AG10803 (cell line): Measurements from ENCODE around the gene TANK.
"Not testable (repeated sequence)": the region's sequence is repeated elsewhere in the genome, so short reads cannot be mapped to it uniquely, and the experiment has no call there.

Source experiments
- DNase-seq: peaks from one replicate; pipeline ENCODE4 v3.0.0; 2010; ENCODE audit warnings: low read depth
- H3K4me3 ChIP-seq: 2 replicates; pipeline ENCODE4 v1.5.1; 2011; ENCODE audit warnings: mild to moderate bottlenecking, low read length, control low read depth
- CTCF ChIP-seq: conservative IDR thresholded peaks from 2 replicates; pipeline ENCODE4 v1.5.1; 2011; ENCODE audit warnings: mild to moderate bottlenecking, low read length, control low read depth, inconsistent platforms

The TANK gene

DNA sequence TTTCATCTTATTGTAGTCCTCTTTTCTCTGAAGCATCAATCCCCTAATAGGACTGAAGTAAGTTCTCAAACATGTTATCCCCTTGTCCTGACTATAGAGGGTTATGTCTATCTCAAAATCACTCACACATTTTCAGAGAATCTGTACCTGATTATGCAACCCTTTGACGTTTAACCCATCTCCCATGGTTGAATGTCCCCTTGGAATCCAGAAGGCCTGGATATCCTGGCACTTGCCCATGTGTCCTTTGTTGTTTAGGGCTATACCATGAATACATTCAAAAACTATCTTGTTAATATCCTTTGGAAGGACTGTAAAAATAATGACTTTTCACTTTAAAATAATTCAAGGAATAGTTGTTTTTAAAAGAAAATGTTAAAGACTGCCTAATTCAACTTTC lies 81.7 kb downstream of the TANK start:
- no peak for DNase-seq
- no peak for TF ChIP-seq CTCF

GRCh38 chr2:161243312-161243711 lies 83.1 kb downstream of the TANK start:
- no peak for TF ChIP-seq CTCF
- DNase-seq, result no peak
- H3K4me3 ChIP-seq, result no peak overlapping the region

More for the DNA sequence above, 81.7 kb downstream of the TANK start:
- no peak overlapping the region for H3K4me3 ChIP-seq

DNA sequence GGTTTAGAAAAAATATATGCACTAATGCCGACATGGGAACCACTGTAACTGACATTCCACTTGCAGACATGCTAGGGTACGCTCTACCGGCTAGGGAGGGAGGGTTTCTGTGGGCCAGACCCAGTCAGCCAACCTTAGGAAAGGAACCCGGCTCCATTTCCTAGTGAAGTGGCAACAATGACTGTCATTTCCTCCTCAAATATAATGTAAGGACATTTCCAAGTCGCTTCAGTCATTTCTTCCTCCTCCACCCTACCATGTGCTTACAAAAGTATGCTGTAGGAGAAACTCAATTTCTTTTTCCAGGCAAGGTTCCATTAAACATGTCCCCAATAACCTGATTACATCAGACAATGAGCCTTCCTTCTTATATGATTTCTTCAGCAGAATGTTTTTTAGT lies 83.7 kb downstream of the TANK start:
- no peak overlapping the region for H3K4me3 ChIP-seq
- TF ChIP-seq CTCF, result no peak
- no peak for DNase-seq

DNA sequence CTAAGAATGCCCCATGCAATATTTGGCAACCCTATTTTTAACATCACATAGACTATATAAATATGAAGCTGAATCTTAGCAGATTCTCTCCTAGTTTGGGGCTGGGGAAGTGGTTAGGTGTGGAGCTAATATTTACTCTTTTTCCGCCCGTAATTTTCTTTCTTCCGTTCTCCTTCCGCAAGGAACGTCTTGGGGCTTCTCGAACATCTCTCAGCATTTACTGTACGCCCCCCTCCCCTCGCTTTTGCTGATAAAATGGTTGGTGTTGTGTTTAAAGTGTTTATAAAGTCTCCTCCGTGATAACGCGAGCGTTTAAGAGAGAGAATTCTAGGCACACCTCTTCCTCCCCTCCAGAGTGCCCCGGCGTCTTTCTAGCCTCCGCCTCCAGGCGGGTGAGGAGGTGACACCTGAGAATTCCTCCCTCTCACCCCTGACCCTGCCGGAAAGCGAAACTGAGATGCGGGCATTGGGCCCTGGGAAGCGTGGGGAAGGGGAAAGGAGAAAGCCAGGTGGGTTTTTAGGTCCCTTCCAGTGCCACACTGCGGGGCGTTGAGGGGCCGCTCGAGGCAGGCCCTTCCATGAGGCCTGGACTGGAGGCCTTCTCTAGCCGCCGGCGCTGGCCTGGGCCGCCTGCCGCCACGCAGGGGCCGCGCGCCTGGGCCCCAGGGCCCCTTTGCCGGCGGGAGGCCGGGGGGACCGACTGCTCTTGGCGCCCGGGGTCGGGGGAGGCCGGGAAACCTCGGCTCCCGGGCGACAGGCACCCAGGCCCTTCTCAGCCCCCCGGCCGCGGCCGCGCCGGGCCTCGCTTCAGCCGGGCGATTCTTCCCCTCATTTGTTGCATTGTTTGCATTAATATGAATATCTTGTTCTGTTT lies 84.4 kb downstream of the TANK start:
- H3K4me3 ChIP-seq, DNase-seq: not testable (repeated sequence)

DNA sequence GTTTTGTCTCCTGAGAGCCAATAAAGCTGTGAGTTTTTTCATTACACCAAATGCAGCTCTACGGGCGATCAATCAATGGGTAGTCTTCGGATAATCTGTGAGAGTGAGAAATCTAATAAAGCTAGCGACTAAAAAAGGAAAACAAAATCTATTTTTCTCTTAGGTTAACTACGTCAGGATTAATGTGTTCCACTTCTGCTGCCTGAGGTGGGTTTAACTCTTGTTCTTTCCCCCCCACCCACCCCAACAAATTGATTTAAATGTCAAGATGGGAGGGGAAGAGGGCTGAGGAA lies 85.0 kb downstream of the TANK start:
- H3K4me3 ChIP-seq, result no peak overlapping the region
- no peak for DNase-seq
- no peak for TF ChIP-seq CTCF

GRCh38 chr2:161245671-161246070 lies 85.4 kb downstream of the TANK start:
- DNase-seq, result no peak
- no peak for TF ChIP-seq CTCF
- no peak overlapping the region for H3K4me3 ChIP-seq

GRCh38 chr2:161246281-161246680 lies 86.1 kb downstream of the TANK start:
- TF ChIP-seq CTCF, result no peak
- DNase-seq, result no peak
- H3K4me3 ChIP-seq, result no peak overlapping the region
